GM19328 (cell line): Measurements from ENCODE around the gene CPNE5.

Source experiments
- ATAC-seq: cut with Tn5 transposase; IDR thresholded peaks from one replicate; pipeline ENCODE4 v1.9.1; 2021; ENCODE audit warnings: mild to moderate bottlenecking, moderate library complexity; ENCODE audit not compliant: unreplicated experiment

The CPNE5 gene

DNA sequence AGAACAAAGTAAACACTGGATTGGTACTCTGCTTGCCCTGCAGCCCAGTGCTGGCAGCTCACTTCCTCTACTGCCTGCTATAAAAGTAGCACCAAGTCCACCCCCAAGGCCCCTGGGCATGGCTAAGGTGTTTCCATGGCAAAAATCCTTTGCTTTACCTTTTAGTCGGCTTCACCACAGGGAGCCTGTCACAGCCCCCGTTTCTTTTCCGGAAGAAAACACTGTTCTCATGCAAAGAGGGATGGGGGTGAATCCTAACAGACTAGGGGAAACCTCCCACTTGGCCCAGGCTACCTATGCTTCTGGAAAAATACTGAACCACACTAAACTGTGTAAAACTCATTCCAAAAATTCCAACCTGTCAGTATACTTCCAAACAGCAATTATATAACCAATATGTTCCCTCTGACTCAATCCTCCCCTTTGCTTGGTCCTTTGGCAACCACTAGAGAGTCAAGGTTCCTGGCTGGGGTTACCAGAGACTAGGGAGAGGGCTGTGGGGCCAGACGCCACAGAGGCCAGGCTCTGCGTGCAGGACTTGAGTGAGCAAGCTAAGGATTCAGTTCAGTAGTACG lies 19.2 kb upstream of the CPNE5 start:
- no peak for ATAC-seq

DNA sequence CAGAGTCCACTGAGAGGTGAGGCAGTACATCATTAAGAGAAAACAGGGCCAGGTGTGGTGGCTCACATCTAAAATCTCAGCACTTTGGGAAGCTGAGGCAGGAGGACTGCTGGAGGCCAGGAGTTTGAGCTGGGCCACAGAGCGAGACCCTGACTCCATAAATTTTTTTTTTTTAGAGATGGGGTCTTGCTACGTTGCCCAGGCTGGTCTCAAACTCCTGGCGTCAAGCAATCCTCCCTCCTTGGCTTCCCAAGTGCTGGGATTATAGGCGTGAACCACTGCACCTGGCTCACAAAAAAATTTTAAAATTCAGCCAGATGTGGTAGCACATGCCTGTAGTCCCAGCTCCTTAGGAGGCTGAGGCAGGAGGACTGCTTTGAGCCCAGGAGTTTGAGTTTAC lies 18.1 kb upstream of the CPNE5 start:
- ATAC-seq, result no peak

DNA sequence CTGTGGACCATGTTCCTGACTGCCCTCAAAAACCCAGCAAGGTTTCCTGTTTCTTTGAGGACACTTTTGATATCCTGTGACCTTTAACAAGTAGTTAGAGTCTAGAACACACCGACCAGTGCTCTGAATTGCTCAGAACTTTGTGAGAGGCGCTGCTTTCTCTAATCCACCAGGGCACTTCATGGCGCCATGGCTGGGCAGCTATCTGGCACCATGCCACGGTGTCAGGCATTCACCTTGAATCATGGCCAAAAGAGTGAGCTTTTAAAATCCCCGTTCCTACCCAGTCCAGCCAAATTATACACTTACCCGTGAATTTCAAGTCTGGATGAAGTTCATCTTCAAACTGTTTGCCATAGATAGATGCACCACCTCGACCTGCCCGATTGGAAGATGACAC lies 17.0 kb upstream of the CPNE5 start:
- no peak for ATAC-seq

DNA sequence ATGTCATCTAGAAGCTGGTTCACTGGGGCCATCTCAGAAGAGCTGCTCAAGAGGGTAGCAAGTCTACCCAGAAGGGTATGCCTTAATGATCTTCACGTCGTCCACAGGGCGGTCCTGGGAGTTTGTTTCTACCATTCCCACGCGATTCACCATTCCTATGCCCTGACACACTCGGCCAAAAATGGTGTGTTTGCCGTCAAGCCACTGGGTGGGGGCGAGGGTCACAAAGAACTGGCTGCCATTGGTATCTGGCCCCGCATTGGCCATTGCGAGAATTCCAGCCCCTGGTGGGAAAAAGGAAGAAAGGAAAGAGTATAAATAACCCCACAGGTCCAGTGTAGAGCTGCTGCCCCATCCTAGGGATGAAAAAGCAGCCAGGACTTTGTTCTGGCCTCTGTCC lies 16.5 kb upstream of the CPNE5 start:
- no peak for ATAC-seq

DNA sequence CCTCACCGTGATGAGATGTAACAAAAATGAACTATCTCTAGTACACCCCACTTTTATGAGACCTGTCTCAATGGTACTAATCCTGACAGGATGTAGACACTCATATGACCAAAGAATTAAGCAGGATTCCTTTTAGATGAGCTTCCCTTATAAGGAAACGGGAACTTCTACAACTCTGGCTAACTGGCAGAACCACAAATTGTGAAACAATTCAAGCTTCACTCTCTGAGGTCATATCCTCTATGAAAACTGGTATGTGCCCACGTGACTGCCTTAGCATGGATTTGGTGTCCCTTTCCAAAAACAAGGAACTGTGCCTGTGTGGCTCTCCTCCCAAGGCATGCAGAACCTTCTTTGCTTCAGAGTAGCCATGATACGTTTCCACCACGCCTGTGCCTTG lies 14.1 kb upstream of the CPNE5 start:
- no peak for ATAC-seq

DNA sequence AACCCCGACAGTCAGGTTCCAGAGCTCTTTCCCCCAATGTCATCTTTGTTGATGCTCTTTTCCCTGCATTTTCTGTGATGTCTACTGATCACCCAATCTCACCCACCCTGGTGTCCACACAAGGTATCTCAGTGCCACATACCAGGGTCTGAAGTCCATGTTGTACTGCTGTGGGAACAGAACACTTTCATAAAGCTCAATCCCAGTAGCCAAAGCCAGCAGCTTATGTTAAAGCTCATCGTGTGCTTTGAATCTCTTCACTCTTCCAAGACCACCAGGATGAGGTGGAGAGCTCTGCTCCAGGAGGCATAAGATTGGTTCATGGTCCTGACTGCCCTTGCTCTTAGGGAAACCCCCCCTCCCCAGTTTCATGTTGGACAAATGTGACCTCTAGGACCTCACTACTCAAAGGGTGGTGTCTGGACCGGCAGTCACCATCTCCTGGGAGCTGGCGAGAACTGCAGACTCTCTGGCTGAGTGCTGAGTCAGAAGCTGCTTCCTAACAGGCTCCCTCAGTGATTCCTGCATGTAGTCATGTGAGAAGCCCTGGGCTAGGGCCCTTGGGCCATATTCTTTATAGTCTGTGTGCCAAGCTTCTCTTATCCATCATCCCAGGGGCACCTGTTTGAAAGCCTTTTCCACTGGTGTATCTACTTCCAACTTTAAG lies 13.4 kb upstream of the CPNE5 start:
- ATAC-seq, result no peak

DNA sequence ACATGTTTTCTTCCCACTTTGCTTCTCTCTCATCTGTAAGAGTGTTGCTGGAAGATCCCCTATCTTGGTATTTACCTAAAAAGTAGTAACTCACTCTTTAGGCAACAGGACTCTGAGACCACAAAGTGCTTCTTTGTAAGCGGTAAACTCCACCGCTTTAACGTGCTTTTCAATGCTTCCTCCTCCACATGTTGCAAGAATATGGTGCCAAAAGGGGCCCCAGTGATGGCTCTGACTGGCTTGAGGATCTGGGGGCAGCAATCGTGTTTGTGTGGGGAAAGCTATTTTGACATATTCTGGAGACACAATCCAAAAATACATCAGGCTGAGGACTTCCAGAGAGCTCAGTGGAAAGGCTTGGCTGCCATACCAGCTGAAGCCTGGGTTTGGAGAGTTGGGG lies 12.4 kb upstream of the CPNE5 start:
- ATAC-seq, result no peak

DNA sequence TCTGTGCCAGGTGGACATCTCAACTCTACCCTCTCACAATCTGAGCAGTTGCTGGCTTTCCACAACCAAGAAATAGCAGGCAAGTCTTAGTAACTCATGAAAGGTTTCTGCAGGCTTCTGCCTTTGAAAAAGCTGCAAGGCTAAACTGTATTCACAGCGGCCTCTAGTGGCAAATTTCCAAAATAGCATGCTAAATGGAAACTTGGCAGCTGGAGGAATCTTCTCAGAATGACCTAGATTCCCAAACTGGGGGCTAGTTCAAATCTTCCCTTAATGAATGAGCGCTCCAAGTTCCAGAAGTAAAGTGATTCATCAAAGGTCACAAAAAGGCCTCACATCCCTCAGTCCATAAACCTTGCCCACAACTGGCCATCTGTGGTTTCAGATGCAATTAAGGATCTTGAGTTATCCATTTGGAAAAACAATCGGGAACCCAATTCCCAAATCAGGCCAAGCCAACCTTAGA lies 11.9 kb upstream of the CPNE5 start:
- ATAC-seq, result no peak

DNA sequence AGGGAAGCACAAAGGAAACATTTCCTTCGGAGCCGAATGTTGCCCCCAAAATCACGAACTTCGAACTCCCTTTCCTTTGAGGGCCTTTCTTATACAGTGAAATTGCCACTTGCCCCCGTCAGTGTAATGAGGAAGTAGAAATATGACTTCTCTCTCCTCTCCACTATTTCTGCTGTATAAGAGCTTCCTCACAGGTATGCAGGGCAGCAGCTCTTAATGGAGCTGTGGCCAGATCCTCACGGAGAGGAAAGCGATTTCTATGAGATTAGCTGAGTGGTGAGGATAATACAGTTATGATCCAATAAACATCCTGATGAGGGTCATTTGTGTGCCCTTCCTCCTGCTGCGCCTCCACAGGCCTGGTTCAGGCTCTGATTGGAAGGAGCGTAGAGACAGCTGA lies 10.8 kb upstream of the CPNE5 start:
- no peak for ATAC-seq

DNA sequence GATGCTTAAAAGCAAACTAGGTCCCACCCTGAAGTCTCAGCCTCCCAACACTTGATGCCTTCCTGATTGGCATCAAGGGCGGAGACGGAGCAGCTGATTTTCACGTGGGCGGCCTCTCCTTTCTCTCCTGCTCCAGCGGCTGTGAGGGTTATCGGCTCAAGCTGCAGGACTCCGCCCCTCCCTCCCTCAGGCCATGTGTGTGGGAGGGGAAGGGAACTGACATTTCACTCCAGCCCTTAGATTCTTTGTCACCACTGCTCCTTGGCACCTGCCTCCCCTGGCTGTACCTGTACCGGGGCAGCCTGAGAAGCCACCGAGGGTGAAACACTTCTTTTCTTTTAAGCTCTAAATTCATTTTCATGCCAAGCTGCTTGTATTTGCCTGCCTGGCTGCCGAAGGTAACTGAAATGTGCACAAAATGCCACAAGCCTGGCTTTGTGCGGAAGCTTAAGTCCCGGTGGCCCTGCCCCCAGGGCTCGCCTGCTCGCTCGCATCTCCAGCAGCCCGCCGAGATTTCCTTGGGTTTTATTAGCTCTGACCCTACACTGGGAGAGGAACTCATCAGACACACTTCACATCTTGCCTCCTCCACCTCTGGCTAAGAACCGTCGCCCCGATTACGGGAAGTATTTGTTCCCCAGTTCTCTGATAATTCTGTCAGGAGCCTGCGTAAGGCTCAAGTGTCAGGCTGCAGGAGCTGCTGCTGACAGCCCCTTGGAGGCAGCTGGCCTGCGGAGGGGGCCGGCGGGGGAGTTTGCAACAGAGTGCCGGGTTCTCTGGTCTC lies 9.6 kb upstream of the CPNE5 start:
- ATAC-seq, result no peak

DNA sequence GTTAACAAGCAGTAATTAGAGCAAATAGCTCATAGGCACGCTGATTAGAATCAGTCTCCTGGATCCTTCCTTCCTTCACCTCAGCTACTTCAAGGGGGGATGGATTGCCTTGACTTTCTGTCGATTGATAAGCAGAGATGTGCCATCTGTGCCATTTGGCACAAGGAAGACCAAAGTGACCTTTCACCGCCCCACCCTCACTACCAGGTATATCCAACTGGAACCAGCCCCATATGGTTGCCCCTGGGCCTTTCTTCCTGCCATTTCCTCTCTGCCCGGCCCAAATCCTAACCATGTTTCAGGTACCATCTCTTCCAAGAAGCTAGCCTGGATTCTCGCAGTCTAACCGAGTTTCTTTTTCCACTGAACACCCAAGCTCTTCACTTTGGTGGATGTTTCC lies 8.7 kb upstream of the CPNE5 start:
- no peak for ATAC-seq

DNA sequence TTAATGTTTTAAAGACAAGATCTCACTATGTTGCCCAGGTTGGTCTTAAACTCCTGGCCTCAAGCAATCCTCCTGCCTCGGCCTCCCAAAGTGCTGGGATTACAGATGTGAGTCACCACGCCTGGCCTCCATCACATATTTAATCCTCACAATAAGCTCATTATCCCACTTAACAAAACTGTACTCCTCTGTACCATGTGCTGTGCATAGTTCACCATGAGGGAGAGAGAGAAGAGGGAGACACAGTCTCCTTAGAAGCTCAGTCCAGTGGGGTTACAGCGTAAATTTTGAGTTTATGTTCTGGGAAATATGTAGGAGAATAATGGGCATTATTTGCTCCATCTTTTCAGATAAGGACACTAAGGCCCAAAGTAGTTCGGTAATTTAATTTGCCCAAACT lies 7.9 kb upstream of the CPNE5 start:
- no peak for ATAC-seq

DNA sequence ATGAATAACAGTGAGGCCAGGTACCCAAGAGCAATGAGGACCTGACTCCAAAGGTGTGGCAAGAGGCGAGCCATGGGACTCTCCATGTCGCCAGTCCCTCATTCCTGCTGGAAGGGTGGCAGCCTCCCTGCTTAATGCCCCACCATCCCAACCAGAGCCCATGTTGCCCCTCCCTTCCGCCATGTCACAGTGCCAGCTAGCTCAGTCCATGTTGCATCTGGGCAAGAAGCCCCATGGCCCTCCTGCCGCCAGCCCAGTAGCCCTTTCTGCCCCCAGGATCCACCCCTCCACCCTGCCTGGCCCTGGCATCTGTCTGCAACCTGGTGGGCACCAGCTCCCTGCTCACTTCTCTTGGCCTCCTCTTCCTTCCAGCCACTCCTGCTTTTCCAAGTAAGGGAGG lies 6.0 kb upstream of the CPNE5 start:
- no peak for ATAC-seq

DNA sequence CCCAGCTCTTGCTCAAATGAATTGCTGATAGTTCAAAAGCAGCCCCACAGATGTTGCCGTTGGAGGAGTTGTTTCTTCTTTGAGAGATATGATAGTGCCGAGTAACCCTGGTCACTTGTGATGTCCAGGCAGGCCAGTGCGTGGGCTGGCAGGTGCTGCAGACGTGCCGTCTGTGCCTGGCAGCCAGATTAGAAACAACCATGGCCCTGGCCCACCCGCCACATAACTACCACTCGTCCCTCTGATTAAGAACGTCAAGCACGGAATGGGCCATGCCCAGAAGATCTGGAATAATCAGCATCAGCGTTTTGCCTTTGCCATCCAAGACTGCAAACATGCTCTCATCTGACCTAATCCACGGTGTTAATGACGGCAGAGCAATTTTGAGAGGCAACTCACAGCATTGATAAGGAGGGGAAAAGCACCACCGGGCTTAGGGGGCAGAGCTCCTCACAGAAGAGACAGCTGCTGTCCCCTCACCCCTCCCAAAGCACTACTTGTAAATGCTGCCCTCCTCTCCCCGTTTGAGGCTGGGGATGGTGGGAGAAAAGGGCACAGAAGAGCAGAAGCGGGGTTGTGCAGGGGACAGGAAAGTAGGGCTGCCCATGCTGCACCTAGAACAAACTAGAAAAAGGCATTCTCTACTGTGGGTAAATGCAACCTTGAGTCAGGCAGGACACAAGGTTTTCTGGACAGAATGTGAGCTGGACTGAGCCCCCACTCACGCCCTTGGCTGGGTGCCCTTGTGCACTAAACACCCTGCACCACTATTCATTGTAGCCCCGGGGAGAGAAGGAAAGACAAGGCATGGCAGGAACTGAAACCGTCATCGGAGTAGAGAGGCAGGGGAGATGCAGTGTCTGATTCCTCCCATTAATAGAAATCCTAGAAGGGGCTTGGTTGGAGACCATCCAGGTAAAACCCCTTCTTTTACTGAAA lies 5.3 kb upstream of the CPNE5 start:
- no peak for ATAC-seq

DNA sequence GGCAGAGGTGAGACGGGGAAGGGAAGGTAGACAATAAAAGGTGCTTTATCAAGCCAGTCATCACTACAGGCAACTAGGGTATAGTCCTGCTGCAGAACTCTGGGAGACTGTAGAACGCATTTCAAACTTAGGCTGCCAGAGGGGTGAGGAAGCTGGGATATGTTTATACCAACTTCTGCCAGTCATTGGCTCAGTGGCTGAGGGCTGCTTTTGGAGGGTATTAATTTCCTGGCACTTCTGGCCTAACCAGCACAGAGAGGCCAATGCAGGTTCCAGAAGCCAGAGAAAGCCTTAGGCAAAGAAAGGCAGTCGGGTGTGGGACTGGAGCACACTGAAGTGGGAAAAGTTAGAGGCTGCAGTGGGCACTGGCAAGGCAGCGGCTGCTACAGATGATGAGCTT lies 3.9 kb upstream of the CPNE5 start:
- ATAC-seq, result no peak

DNA sequence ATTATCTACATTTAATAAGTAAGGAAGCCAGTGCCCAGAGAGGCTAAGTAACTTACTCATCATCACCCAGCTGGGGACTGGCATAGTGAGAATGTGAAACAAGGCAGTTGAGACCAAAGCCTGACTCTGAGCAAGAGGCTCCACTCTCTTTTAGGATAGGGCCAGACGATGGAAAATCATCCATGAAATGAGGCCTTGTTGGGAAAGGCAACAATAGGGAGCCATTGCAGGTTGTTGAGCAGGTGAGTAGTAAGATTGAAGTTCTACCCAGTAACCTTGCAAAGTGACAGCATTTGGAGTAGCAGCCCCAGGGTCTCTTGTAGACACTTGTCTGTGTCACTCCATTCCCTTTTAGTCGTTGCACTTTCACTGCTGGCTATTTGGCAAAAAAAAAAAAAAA lies 2.5 kb upstream of the CPNE5 start:
- no peak for ATAC-seq

DNA sequence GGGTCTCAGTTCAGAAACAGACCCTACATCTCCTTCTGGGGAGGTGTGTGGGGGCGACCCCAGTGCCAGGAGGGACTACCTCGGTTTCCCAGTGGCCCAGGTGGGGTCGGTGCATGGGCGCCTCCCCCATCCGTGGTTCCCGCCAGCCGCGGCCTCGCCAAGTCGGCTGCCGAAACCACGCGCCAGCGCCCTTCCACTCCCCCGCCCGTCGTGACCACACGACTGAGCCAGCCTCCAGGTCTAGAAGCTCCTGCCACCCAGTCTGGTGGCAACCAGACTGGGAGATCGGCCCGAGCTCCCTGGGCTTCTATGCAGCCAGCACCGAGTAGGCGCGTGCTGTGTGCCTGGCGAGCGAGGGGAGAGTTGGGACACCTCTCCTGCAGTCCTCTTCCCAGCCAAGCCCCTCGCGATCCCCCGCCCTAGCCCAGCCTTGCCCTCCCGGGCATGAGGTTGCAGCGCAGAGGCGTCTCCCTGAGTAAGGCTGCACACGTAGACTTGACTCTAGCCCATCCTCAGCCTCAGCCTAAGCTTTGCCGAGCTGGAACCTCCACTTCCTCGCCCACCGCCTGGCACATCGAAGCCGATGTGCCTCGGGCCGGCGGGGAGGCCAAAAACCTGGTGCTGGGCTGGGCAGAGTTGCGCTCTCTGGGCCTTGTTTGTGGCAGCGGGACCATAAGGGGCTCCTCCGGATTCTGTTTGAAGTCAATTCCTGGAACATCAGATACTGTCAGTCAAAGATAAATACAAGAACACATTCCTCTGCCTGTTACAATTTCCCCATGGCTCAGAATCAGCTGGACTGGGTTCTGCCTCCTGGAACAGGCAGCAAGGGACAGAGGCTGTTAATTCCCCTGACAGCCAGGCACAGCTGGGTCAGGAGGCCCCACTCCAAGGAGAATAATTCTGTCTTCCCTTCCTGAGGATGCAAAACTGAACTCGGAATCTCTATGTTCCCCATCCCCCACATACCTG lies 1.5 kb upstream of the CPNE5 start:
- no peak for ATAC-seq

DNA sequence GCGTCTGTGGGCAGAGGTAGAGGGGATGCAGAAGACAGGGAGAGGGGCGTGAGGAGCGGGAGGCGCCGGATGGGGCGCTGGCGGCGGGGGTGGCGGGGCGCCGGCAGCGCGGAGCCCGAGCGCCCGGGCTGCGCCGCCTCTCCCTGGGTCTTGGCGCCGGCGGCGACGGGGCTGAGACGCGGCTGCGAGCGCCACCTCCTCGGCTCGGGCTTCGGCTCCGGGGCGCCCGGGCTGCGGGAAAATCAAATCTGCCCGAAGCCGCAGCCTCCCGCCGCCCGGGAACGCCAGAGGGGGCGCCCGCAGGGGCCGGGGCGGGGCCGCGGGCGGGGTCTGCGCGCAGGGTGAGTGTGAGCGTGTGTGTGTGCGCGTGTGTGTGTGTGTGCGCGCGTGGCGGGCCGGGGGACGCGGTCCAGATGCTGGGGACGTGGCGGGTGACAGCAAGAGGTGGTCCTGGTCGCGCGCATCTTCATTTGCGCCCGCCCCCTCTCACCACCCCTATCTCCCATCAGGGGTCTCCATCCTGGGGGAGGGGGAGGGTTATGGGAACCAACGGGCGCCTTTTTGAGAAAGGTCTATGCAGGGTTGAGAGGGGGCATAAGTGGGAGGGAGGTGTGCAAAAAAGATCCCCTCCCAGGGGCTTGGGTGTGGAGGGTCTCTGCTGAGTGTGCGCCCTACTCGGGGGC lies 646 bp upstream of the CPNE5 start:
- no peak for ATAC-seq

DNA sequence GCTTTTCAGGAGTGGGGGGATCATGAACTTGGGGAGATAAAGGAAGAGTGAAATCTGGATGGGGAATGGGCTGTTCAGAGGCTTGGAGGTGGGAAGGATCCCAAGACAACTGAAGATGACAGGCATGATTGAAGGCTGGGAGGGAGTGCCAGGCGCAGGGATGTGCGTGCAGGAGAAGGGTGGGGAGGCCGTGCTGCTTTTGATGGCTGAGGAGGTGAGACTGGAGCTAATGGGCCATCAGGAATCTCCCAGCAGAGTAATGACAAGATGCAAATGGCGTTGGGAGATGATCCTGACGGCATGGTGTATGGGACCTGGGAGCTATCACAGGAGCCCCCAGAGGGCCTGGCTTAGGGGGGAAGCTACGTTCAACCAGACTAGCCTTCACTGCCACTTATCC lies 1.6 kb downstream of the CPNE5 start:
- no peak for ATAC-seq

DNA sequence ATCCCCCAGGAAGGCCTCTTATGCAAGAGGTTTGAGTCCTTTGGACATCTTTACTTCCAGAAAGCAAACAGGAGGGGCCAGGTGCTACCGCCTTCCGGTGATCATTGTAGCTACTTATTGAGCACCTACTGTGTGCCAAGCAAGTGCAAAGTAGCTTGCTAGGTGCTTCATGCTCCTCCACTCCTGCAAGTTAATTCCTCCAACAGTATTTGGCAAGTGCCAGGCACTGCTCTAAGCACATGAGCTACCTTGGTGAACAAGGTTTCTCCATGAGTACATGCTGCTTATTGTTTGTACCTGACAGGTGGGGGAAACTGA lies 2.3 kb downstream of the CPNE5 start:
- ATAC-seq, result no peak
